Epithelial cell of umbilical artery (primary cell): ENCODE results near the gene NFYC. TPM values are rescaled to one million over a fixed set of nuclear protein-coding genes. Genes with fewer than 3 reads are reported as not detected.

Source experiments
- total RNA-seq: library from RNA; depleted of rRNA; stranded (reverse); fragments of >200 nt; gene quantifications from 2 replicates; pipeline ENCODE4 v1.2.3, GENCODE V29; 2014

Gene NFYC
- total RNA-seq = 14.0 and 19.6 TPM in 2 replicates

DNA sequence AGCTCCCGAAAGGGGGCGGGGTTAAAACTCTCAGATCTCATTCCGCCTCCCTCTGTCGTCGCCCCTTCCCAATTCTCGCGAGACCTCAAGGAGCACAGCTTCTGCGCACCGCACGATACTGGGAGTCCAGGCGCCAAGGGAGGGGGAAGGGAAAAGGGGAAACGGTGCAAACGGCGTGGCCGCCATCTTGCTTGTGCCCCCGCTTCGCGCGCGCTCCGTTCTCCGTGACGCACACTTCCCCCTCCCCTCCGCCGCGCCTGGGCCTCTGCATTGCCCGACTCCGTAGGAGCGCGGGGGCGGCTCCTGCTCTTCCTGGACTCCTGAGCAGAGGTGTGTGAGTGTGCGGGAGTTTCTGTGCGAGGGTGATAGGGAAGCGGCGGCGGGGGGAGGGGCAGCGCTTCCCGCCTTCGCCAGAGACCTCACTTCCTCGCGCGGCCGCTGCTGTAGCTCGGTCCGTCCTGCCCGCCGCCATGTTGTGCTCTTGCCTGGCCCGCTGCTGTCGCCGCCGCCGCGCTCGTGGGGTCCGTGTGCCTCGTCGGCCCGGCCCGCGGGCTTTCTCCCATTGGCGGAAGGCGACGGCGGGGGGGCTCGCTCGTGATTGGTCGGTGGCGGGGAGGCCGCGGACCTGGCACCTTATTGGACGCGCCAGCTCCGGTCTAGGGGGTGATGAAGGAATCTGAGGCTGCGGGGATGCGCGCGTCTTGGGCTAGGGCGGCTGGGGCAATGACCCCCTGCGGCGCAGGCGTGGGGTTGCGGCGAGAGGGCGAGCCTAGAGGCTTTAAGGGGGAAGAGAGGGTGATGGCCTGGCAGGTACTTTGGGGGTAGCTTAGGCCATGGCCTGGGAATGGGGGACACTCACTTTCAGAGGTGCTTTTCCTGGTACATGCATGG is at the start of gene NFYC:
Gene NFYC (plus strand): TSS at position 167 of the 891 bp plus-strand sequence. CDS start 47,140 bp downstream, outside the sequence.

DNA sequence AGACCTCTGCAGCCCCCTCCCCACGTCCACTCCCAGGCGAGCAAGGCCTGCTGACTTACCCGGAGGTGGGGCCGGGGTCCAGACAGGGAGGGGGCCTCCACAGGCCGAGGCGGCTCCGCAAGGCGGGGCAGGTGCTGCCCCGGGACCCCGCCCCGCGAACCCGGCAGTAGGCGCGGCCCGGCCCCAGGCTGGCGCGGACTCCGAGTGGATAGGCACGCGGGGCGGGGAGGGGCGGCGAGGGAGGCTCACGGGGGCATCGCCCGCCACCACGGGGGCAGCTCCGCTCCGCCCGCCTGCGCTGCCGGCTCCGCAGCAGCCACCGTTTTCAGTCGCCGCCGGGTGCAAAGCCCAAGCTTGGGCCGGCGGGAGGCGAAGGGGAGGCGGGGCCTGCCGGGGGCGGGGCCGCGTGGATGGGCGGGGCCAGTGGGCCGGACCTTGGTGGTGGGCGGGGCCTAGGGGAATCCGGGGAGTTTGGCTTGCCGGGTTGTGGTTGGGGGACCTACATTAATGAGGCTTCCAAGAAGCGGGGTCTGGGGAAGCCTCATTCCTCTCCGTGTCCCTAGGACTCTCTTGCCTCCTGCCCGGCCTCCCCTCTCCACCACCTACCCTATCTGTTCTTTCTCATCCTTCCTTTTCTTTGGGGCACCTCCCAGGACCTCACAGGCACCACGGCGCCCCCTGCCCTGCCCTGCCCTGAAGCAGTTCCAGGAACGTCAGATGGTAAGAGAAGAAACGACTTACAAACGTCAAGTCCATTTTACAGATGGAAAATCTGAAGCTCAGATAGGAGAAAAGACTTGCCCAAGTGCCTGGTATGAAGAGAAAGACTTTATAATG is 26.0 kb upstream of the NFYC start, which contains the start of gene RIMS3:
Gene RIMS3 (minus strand): TSS at position 348 of the 837 bp plus-strand sequence. CDS start 23,757 bp downstream, outside the sequence.

DNA sequence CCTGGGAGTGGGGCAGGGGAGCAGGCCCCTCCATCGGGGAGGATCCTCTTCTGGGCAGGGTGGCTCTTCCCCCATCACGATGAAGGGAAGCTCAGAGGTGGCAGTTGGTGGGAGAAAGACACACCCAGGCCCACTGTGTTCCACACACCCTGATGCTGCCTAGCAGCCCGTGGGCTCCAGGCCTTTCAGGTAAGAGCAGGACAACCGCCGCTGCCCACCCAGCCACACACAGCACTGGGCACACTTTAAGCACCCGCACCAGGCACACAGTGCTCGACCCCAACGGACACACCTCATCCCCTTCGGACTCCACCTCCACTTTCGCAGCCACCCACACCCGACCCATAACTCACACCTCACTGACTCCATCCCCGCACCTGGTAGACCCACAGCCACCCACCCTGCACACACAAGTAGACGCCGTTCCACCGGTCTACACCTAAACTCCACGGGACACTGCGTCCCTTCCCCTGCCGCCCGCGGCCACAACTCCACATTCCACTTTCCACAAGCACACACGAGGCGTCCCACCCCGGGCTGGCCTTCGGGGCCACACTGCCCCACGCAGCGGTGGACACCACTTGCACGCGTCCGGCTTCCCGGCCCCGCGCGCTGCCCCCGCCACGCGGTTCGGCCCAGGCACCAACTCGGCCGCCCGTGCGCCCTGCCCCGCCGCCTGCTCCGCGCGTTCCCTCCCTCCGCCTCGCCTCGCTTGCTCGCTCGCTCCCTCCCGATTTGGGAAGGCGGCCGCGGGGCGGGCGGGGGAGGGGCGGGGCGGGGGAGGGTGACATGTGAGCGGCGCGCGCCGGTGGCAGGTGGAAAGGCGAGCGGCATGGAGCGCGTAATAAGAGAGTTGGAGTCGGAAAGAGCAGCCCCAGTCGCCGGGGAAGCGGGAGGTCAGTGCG is 91.7 kb downstream of the NFYC start, which contains the start of gene KCNQ4:
Gene KCNQ4 (plus strand): TSS at position 787 of the 905 bp plus-strand sequence. CDS start 307 bp downstream, outside the sequence.

Other genes with a start within 250 kb of the NFYC start
- 3.2 and 3.6 TPM in 2 replicates for gene ZFP69B, start 241.2 kb upstream of the NFYC start, total RNA-seq
- 3.2 and 4.6 TPM in 2 replicates for gene ZFP69, start 214.4 kb upstream of the NFYC start, total RNA-seq
- 8.4 and 13.8 TPM in 2 replicates for gene EXO5, start 182.9 kb upstream of the NFYC start, total RNA-seq
- 4.2 and 6.7 TPM in 2 replicates for gene ZNF684, start 160.1 kb upstream of the NFYC start, total RNA-seq
- 0.15 and 0.32 TPM in 2 replicates for gene RIMS3, start 26.0 kb upstream of the NFYC start, total RNA-seq
- under 0.01 TPM in 1 of 2 replicates, not detected in the other for gene KCNQ4, start 92.1 kb downstream of the NFYC start, total RNA-seq
- 5.5 and 16.4 TPM in 2 replicates for gene CITED4, start 170.7 kb downstream of the NFYC start, total RNA-seq